WERI-Rb-1 (cell line): ENCODE data around the gene RNF20.
"Not testable (repeated sequence)": the region's sequence is repeated elsewhere in the genome, so short reads cannot be mapped to it uniquely, and the experiment has no call there.

Experiments used
- DNase-seq: peaks from one replicate; pipeline ENCODE4 v3.0.0-alpha.2; 2020
- H3K27ac ChIP-seq: fragments of 250-450 bp; sonication (Bioruptor Pico); 2 replicates; pipeline ENCODE4 v1.5.1; 2020; ENCODE audit warnings: mild to moderate bottlenecking, moderate library complexity
- H3K27me3 ChIP-seq: fragments of 250-450 bp; sonication (Bioruptor Pico); 2 replicates; pipeline ENCODE4 v1.5.1; 2021; ENCODE audit warnings: mild to moderate bottlenecking, low read depth, moderate library complexity; ENCODE audit not compliant: insufficient read depth, severe bottlenecking
- H3K36me3 ChIP-seq: fragments of 250-450 bp; sonication (Bioruptor Pico); 2 replicates; pipeline ENCODE4 v1.5.1; 2020; ENCODE audit warnings: mild to moderate bottlenecking, moderate library complexity
- H3K4me3 ChIP-seq: 2 replicates; pipeline ENCODE4 v1.5.1; 2011; ENCODE audit warnings: low read depth, mild to moderate bottlenecking, control low read depth, low read length
- H3K9me3 ChIP-seq: fragments of 250-450 bp; sonication (Bioruptor Pico); 2 replicates; pipeline ENCODE4 v1.5.1; 2021; ENCODE audit warnings: mild to moderate bottlenecking, moderate library complexity; ENCODE audit not compliant: severe bottlenecking
- TF ChIP-seq, protein P1 (sequence below): IDR thresholded peaks from 2 replicates; pipeline ENCODE4 v1.5.1; 2011; ENCODE audit warnings: low read depth, mild to moderate bottlenecking, control low read depth, inconsistent platforms, low read length

RNF20 gene

DNA sequence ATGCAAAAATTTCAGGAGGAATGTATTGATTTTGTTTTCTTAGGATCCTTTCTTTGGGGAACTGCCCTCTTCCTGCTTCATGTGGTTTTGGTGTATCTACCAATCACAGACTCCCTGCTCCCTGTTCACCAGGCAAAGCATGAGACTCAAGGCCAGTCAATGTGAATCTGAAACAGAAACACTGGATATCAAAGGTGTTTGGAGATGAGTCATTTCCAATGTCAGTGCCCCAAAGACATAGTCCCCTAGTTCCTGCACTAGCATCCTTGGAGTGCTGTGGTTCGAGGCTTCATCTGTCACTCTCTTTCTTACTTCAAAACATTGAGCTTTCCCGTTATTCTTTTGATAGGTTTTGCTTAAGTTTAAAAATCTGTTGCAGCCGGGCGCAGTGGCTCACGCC lies 53.0 kb downstream of the RNF20 start:
- TF ChIP-seq, protein P1, sequence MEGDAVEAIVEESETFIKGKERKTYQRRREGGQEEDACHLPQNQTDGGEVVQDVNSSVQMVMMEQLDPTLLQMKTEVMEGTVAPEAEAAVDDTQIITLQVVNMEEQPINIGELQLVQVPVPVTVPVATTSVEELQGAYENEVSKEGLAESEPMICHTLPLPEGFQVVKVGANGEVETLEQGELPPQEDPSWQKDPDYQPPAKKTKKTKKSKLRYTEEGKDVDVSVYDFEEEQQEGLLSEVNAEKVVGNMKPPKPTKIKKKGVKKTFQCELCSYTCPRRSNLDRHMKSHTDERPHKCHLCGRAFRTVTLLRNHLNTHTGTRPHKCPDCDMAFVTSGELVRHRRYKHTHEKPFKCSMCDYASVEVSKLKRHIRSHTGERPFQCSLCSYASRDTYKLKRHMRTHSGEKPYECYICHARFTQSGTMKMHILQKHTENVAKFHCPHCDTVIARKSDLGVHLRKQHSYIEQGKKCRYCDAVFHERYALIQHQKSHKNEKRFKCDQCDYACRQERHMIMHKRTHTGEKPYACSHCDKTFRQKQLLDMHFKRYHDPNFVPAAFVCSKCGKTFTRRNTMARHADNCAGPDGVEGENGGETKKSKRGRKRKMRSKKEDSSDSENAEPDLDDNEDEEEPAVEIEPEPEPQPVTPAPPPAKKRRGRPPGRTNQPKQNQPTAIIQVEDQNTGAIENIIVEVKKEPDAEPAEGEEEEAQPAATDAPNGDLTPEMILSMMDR = no peak
- Histone ChIP-seq H3K4me3 (no peak overlapping the region), H3K27me3 (no peaks in the 10 kb centered on the region), H3K27ac (no peak overlapping the region), H3K9me3 (no peaks in the 10 kb centered on the region), H3K36me3 (no peaks in the 10 kb centered on the region)
- DNase-seq = no peak

DNA sequence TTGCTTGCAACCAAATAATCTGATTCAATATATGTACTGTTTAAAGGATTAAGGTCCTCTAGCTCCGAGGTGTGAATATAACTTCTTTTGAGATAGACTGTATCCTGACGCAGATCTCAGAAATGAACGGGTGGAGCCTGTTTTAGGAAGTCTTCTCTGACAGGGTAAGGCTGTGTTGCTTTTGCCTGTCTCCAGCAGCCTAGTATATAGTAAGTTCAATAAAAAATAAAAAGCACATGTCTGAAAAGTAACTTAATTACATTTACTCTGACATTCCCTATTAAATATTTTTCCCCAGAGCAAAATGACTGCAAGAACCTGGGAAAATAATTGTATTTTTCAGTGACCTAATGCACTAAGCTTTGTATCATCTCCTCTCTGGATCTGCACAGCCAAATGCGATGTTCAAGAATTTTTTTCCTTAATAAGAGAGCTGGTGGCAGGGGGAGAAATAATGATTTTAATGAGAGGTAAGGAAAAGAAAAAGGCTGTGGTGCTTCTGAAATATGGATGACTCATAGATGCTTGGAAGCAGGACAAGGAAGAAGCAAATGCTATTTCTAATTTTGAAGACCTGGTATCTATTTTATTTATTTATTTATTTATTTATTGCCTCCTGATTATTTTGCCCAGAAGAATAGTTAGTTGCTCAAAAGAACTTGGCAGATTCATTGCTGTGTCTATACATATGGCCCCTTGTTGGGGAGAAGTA lies 53.8 kb downstream of the RNF20 start:
- Histone ChIP-seq H3K36me3 (no peaks in the 10 kb centered on the region), H3K27ac (no peak overlapping the region), H3K9me3 (no peaks in the 10 kb centered on the region), H3K4me3 (no peak overlapping the region), H3K27me3 (no peaks in the 10 kb centered on the region)
- DNase-seq = no peak
- TF ChIP-seq, protein P1 = no peak

DNA sequence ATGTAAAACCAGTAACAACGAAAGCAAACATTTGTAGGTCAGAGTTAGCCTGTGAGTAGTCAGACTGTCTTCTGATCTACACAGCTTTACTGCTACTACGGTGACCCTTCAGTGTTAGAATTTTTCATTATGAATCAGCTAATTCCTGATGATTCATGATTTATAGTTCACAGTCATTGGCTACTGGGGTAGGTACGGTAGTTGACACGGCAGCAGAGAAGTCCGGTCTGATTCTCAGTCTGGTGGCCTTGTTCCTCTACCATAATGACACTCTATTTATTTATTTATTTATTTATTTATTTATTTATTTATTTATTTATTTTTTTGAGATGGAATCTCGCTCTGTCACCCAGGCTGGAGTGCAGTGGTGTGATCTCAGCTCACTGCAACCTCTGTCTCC lies 56.4 kb downstream of the RNF20 start:
- H3K36me3 ChIP-seq, H3K27me3 ChIP-seq, H3K27ac ChIP-seq, H3K9me3 ChIP-seq, H3K4me3 ChIP-seq, DNase-seq: not testable (repeated sequence)

DNA sequence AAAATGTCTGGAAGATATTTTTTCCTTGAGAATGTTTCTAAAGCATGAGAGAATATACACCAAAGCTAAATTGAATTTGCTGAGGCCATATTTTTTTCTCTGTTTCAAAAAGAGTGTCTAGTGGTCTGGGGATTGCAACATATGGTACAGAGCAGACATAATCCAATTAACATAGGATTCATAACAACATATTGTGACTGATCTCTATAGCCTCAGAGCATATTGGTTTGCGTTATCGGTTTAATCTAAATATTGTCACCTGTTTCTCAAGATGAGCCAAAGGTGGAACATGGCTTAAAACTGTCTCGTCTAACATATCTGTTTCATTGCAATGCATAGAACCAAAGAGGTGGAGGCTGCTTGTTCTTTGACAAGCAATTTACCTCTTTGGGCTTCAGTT lies 57.2 kb downstream of the RNF20 start:
- H3K4me3 ChIP-seq = no peak overlapping the region

DNA sequence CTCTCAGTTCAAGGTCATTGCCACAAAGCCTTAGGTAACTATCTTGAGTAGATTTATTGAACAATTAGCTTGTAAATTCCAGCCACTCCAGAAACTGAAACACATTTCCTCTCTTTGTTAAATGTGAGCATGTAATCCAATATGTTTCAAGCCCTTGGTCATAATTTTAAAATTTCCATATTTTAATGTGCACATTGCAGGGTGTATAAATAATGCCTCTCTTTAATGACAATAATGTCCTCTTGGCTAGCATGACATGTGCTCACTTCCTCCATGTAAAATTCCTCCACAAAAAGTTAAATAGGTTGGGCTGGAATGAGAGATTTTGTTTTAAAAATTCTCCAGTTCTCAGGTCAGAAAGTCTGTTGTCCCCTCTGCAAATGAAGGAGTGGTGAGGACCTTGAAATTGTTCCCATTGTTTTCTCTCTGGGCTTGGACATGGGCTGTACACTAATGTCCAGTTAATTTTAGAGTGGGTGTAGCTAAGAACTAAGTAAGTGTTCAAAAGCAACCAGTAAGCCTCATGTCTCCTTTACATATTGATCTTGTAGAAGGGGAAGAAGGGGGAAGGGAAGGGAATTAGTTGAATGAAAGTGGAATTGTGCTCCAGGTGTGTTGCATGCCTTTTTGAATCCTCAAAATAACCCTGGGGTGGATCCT lies 58.3 kb downstream of the RNF20 start:
- H3K36me3 ChIP-seq = no peaks in the 10 kb centered on the region
- H3K4me3 ChIP-seq = no peak overlapping the region
- TF ChIP-seq, protein P1 = no peak
- DNase-seq = no peak
- no peaks in the 10 kb centered on the region for H3K9me3 ChIP-seq
- no peak overlapping the region for H3K27ac ChIP-seq
- no peaks in the 10 kb centered on the region for H3K27me3 ChIP-seq

More for the DNA sequence above, 57.2 kb downstream of the RNF20 start:
- H3K9me3 ChIP-seq = no peaks in the 10 kb centered on the region
- DNase-seq = no peak
- H3K27me3 ChIP-seq = no peaks in the 10 kb centered on the region
- no peaks in the 10 kb centered on the region for H3K36me3 ChIP-seq
- H3K27ac ChIP-seq = no peak overlapping the region
- TF ChIP-seq, protein P1 = no peak

DNA sequence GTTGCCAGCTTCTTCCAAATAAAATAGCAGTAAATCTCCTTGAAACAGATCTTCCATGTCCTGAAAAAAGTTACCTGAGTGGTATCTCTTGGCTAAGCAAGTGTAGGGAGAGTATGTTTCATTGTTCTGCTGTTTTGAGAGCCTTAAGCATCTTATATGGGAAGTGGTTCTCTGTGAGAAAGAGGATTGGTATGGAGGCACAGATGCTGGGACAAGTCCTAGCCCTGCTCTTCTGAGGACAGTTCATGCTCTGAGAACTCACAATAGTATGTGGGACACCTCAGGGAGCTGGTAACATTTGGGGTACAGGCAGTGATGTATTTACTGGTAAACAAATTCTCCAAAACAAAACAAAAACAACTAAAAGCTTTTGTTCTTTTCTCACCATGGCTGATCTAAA lies 59.1 kb downstream of the RNF20 start:
- H3K4me3 ChIP-seq = no peak overlapping the region
- H3K27me3 ChIP-seq = no peaks in the 10 kb centered on the region
- no peak overlapping the region for H3K27ac ChIP-seq
- TF ChIP-seq, protein P1 = no peak
- H3K9me3 ChIP-seq = no peaks in the 10 kb centered on the region
- DNase-seq = no peak
- H3K36me3 ChIP-seq = no peaks in the 10 kb centered on the region
